HG02973 (cell line): Measurements from ENCODE around the gene SHROOM4.

Experiments used
- ATAC-seq: cut with Tn5 transposase; IDR thresholded peaks from one replicate; pipeline ENCODE4 v1.9.1; 2021; ENCODE audit warnings: moderate library complexity; ENCODE audit not compliant: unreplicated experiment

The SHROOM4 gene

GRCh38 chrX:50787099-50787498 is 26.9 kb downstream of the SHROOM4 start:
- no peak for ATAC-seq

- no peak for ATAC-seq
These were observed 33.9 kb downstream of the SHROOM4 start for GRCh38 chrX:50780144-50780543.

GRCh38 chrX:50779694-50780093 is 34.3 kb downstream of the SHROOM4 start:
- ATAC-seq, result no peak

GRCh38 chrX:50778272-50778671 is 35.7 kb downstream of the SHROOM4 start:
- no peak for ATAC-seq

GRCh38 chrX:50776248-50776647 is 37.7 kb downstream of the SHROOM4 start:
- no peak for ATAC-seq

GRCh38 chrX:50771382-50771781 is 42.6 kb downstream of the SHROOM4 start:
- no peak for ATAC-seq

GRCh38 chrX:50770702-50771101 is 43.3 kb downstream of the SHROOM4 start:
- ATAC-seq, result no peak

GRCh38 chrX:50769389-50770063 is 44.5 kb downstream of the SHROOM4 start:
- no peak for ATAC-seq

GRCh38 chrX:50768801-50769200 is 45.2 kb downstream of the SHROOM4 start:
- ATAC-seq, result no peak

GRCh38 chrX:50765986-50766385 is 48.0 kb downstream of the SHROOM4 start:
- ATAC-seq, result no peak

GRCh38 chrX:50762578-50762977 is 51.4 kb downstream of the SHROOM4 start:
- no peak for ATAC-seq

GRCh38 chrX:50756276-50756675 is 57.7 kb downstream of the SHROOM4 start:
- ATAC-seq, result no peak

GRCh38 chrX:50751091-50751490 is 62.9 kb downstream of the SHROOM4 start:
- ATAC-seq, result no peak

- ATAC-seq, result no peak
These were observed 66.5 kb downstream of the SHROOM4 start for GRCh38 chrX:50747471-50747900.

GRCh38 chrX:50736656-50737055 is 77.3 kb downstream of the SHROOM4 start:
- ATAC-seq, result no peak

- no peak for ATAC-seq
These were observed 87.7 kb downstream of the SHROOM4 start for GRCh38 chrX:50726296-50726695.

GRCh38 chrX:50725310-50725709 is 88.7 kb downstream of the SHROOM4 start:
- ATAC-seq, result no peak

- ATAC-seq, result no peak
These were observed 91.0 kb downstream of the SHROOM4 start for GRCh38 chrX:50723006-50723405.

GRCh38 chrX:50721764-50722521 is 92.1 kb downstream of the SHROOM4 start:
- ATAC-seq, result no peak

GRCh38 chrX:50719614-50720013 is 94.4 kb downstream of the SHROOM4 start:
- no peak for ATAC-seq

GRCh38 chrX:50718776-50719175 is 95.2 kb downstream of the SHROOM4 start:
- ATAC-seq, result no peak

GRCh38 chrX:50716706-50717105 is 97.3 kb downstream of the SHROOM4 start:
- ATAC-seq, result no peak
